WERI-Rb-1 (cell line): ENCODE data around the gene GPC5.
A peak's percentile ranks its signal among the peaks of the same experiment; 100 is the strongest.

Source experiments
- DNase-seq: peaks from one replicate; pipeline ENCODE4 v3.0.0-alpha.2; 2020
- H3K27ac ChIP-seq: fragments of 250-450 bp; sonication (Bioruptor Pico); 2 replicates; pipeline ENCODE4 v1.5.1; 2020; ENCODE audit warnings: mild to moderate bottlenecking, moderate library complexity
- H3K27me3 ChIP-seq: fragments of 250-450 bp; sonication (Bioruptor Pico); 2 replicates; pipeline ENCODE4 v1.5.1; 2021; ENCODE audit warnings: mild to moderate bottlenecking, low read depth, moderate library complexity; ENCODE audit not compliant: insufficient read depth, severe bottlenecking
- H3K36me3 ChIP-seq: fragments of 250-450 bp; sonication (Bioruptor Pico); 2 replicates; pipeline ENCODE4 v1.5.1; 2020; ENCODE audit warnings: mild to moderate bottlenecking, moderate library complexity
- H3K4me3 ChIP-seq: 2 replicates; pipeline ENCODE4 v1.5.1; 2011; ENCODE audit warnings: low read depth, mild to moderate bottlenecking, control low read depth, low read length
- H3K9me3 ChIP-seq: fragments of 250-450 bp; sonication (Bioruptor Pico); 2 replicates; pipeline ENCODE4 v1.5.1; 2021; ENCODE audit warnings: mild to moderate bottlenecking, moderate library complexity; ENCODE audit not compliant: severe bottlenecking
- CTCF ChIP-seq: IDR thresholded peaks from 2 replicates; pipeline ENCODE4 v1.5.1; 2011; ENCODE audit warnings: low read depth, mild to moderate bottlenecking, control low read depth, inconsistent platforms, low read length

The GPC5 gene

GRCh38 chr13:91571681-91572080 is 173.3 kb downstream of the GPC5 start:
- no peaks in the 10 kb centered on the region for H3K27me3 ChIP-seq
- TF ChIP-seq CTCF = no peak
- H3K9me3 ChIP-seq = no peaks in the 10 kb centered on the region
- no peaks in the 10 kb centered on the region for H3K36me3 ChIP-seq
- H3K4me3 ChIP-seq = no peak overlapping the region
- DNase-seq = no peak
- H3K27ac ChIP-seq = no peak overlapping the region

- H3K36me3 ChIP-seq = no peaks in the 10 kb centered on the region
- H3K27me3 ChIP-seq = no peaks in the 10 kb centered on the region
- DNase-seq = no peak
- no peak for TF ChIP-seq CTCF
- no peak overlapping the region for H3K27ac ChIP-seq
- H3K9me3 ChIP-seq = no peaks in the 10 kb centered on the region
- H3K4me3 ChIP-seq = no peak overlapping the region
Measured at GRCh38 chr13:91572439-91572838, 174.0 kb downstream of the GPC5 start.

- TF ChIP-seq CTCF = no peak
- no peak overlapping the region for H3K27ac ChIP-seq
- H3K9me3 ChIP-seq = no peaks in the 10 kb centered on the region
- no peaks in the 10 kb centered on the region for H3K27me3 ChIP-seq
- H3K4me3 ChIP-seq = no peak overlapping the region
- DNase-seq = no peak
- no peaks in the 10 kb centered on the region for H3K36me3 ChIP-seq
Measured at GRCh38 chr13:91572944-91573598, 174.7 kb downstream of the GPC5 start.

GRCh38 chr13:91574766-91575165 is 176.3 kb downstream of the GPC5 start:
- Histone ChIP-seq H3K9me3 (no peaks in the 10 kb centered on the region), H3K27me3 (no peaks in the 10 kb centered on the region), H3K27ac (no peak overlapping the region), H3K36me3 (no peaks in the 10 kb centered on the region), H3K4me3 (no peak overlapping the region)
- no peak for DNase-seq
- no peak for TF ChIP-seq CTCF

- peak; percentile 81 for TF ChIP-seq CTCF
- H3K27me3 ChIP-seq = no peaks in the 10 kb centered on the region
- no peaks in the 10 kb centered on the region for H3K36me3 ChIP-seq
- peak; percentile 51 for DNase-seq
- H3K27ac ChIP-seq = no peak overlapping the region
- H3K9me3 ChIP-seq = no peaks in the 10 kb centered on the region
- no peak overlapping the region for H3K4me3 ChIP-seq
Measured at GRCh38 chr13:91576590-91576989, 178.2 kb downstream of the GPC5 start.

- no peak overlapping the region for H3K4me3 ChIP-seq
- no peaks in the 10 kb centered on the region for H3K36me3 ChIP-seq
- no peaks in the 10 kb centered on the region for H3K9me3 ChIP-seq
- no peak overlapping the region for H3K27ac ChIP-seq
- TF ChIP-seq CTCF = no peak
- no peak for DNase-seq
- no peaks in the 10 kb centered on the region for H3K27me3 ChIP-seq
Measured at GRCh38 chr13:91579320-91579719, 180.9 kb downstream of the GPC5 start.
